H4 (cell line): ENCODE data around the gene RSPO3. TPM values are rescaled to one million over a fixed set of nuclear protein-coding genes. Genes with fewer than 3 reads are reported as not detected.

Source experiments
- DNase-seq: peaks from one replicate; pipeline ENCODE4 v3.0.0-alpha.2; 2015; ENCODE audit warnings: low spot score
- total RNA-seq: library from RNA; depleted of rRNA; stranded (reverse); fragments of >200 nt; shearing (Covaris generic); gene quantifications from 2 replicates; pipeline ENCODE4 v1.2.3, GENCODE V29; 2014

Gene RSPO3
- total RNA-seq, 1 experiment from 2014 or later, result 0.10 TPM

- DNase-seq, result no peak
Observed at GRCh38 chr6:127111526-127111925, 6.9 kb upstream of the RSPO3 start.

- DNase-seq, result no peak
Observed at GRCh38 chr6:127114214-127114760, 4.2 kb upstream of the RSPO3 start.

- DNase-seq, result no peak
Observed at GRCh38 chr6:127115084-127115655, 3.3 kb upstream of the RSPO3 start.

- DNase-seq, result no peak
Observed at GRCh38 chr6:127115746-127116145, 2.7 kb upstream of the RSPO3 start.

- DNase-seq, result no peak
Observed at GRCh38 chr6:127117979-127118297, 533 bp upstream of the RSPO3 start.

GRCh38 chr6:127119102-127120022 is 891 bp downstream of the RSPO3 start:
- no peak for DNase-seq

- DNase-seq, result no peak
Observed at GRCh38 chr6:127120023-127120786, 1.7 kb downstream of the RSPO3 start.

- peak; percentile 52 for DNase-seq
Observed at GRCh38 chr6:127120787-127121636, 2.5 kb downstream of the RSPO3 start.

GRCh38 chr6:127121637-127121960 is 3.1 kb downstream of the RSPO3 start:
- DNase-seq, result no peak

GRCh38 chr6:127124172-127124571 is 5.7 kb downstream of the RSPO3 start:
- no peak for DNase-seq

- no peak for DNase-seq
Observed at GRCh38 chr6:127124680-127125079, 6.2 kb downstream of the RSPO3 start.

GRCh38 chr6:127128066-127128465 is 9.6 kb downstream of the RSPO3 start:
- DNase-seq, result no peak

GRCh38 chr6:127129251-127129650 is 10.8 kb downstream of the RSPO3 start:
- DNase-seq, result no peak

GRCh38 chr6:127131275-127131674 is 12.8 kb downstream of the RSPO3 start:
- no peak for DNase-seq

GRCh38 chr6:127131772-127132376 is 13.4 kb downstream of the RSPO3 start:
- no peak for DNase-seq

- DNase-seq, result no peak
Observed at GRCh38 chr6:127134136-127134535, 15.7 kb downstream of the RSPO3 start.

GRCh38 chr6:127136786-127137185 is 18.3 kb downstream of the RSPO3 start:
- DNase-seq, result no peak

GRCh38 chr6:127146932-127147331 is 28.5 kb downstream of the RSPO3 start:
- DNase-seq, result peak; percentile 87

GRCh38 chr6:127147534-127147933 is 29.1 kb downstream of the RSPO3 start:
- peak; percentile 2 for DNase-seq

- no peak for DNase-seq
Observed at GRCh38 chr6:127148511-127148910, 30.0 kb downstream of the RSPO3 start.

GRCh38 chr6:127154509-127154908 is 36.0 kb downstream of the RSPO3 start:
- DNase-seq, result no peak
